ENCODE measurements around the gene HHAT.

The HHAT gene

DNA sequence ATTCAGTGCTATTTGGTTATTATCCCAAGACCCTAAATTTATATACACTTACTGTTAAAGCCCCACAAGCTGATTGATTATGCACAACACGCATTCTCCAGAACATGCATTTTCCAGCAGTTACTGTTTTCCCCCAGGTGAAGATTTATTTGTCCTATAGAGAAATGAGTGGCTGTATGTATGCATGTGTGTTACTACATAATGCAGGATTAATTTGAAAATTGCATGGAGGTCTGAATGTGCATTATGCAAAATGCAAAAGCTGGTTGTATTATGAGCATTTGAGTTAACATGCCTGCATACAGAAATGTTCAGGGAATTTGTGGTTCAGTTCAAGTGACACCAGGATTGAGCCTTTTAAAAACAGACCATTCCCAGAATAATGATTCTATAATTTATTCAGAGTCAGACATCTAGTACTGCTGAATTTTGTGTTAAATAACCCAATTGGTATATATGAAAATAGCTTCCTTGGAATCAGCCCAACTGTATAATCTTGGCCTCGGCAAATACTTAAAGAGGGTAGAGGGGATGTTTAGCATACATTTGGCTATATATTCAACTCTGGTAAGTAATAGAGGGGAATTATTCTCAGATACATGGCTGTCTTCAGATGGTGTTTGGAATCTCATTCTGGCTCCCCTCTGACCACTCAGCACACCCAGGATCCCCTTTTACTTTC, 320.0 kb downstream of the HHAT start:
- no peaks in the 10 kb centered on the region for H3K79me2 ChIP-seq (ENCODE audit: insufficient read depth, low read length)
- H4K20me1 ChIP-seq (ENCODE audit: insufficient read depth, low read length), result no peaks in the 10 kb centered on the region
- H3K4me1 ChIP-seq (ENCODE audit: insufficient read depth, low read length), result peaks cover 14% of the 10 kb centered on the region
- ATAC-seq (ENCODE audit: insufficient read depth, low read depth), result no peak
- H3K9me3 ChIP-seq (ENCODE audit: insufficient read depth, low read length, severe bottlenecking), result peaks cover 1% of the 10 kb centered on the region
- no peak for DNase-seq
- no peak overlapping the region for H3K9ac ChIP-seq (ENCODE audit: low read depth, low read length)
- TF ChIP-seq EZH2 (IDR thresholded peaks at IDR 0.05; ENCODE audit: borderline replicate concordance, low read depth, low read length, severe bottlenecking), result no peak
- TF ChIP-seq, protein P1, sequence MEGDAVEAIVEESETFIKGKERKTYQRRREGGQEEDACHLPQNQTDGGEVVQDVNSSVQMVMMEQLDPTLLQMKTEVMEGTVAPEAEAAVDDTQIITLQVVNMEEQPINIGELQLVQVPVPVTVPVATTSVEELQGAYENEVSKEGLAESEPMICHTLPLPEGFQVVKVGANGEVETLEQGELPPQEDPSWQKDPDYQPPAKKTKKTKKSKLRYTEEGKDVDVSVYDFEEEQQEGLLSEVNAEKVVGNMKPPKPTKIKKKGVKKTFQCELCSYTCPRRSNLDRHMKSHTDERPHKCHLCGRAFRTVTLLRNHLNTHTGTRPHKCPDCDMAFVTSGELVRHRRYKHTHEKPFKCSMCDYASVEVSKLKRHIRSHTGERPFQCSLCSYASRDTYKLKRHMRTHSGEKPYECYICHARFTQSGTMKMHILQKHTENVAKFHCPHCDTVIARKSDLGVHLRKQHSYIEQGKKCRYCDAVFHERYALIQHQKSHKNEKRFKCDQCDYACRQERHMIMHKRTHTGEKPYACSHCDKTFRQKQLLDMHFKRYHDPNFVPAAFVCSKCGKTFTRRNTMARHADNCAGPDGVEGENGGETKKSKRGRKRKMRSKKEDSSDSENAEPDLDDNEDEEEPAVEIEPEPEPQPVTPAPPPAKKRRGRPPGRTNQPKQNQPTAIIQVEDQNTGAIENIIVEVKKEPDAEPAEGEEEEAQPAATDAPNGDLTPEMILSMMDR (IDR thresholded peaks at IDR 0.05; ENCODE audit: borderline replicate concordance, extremely low read depth, low read length, poor library complexity, severe bottlenecking), result no peak
- no peak overlapping the region for H3K27ac ChIP-seq (ENCODE audit: low read length)
- no peak overlapping the region for H2AFZ ChIP-seq (ENCODE audit: low read depth, low read length)
- no peaks in the 10 kb centered on the region for H3K27me3 ChIP-seq (ENCODE audit: insufficient read depth, low read length, poor library complexity)
- no peak overlapping the region for H3K4me2 ChIP-seq (ENCODE audit: insufficient read depth, low read length)
- no peak overlapping the region for H3K4me3 ChIP-seq (ENCODE audit: low read depth in 1 of 2, low read length in 2 of 2)
- H3K36me3 ChIP-seq (ENCODE audit: insufficient read depth, low read length), result no peaks in the 10 kb centered on the region

DNA sequence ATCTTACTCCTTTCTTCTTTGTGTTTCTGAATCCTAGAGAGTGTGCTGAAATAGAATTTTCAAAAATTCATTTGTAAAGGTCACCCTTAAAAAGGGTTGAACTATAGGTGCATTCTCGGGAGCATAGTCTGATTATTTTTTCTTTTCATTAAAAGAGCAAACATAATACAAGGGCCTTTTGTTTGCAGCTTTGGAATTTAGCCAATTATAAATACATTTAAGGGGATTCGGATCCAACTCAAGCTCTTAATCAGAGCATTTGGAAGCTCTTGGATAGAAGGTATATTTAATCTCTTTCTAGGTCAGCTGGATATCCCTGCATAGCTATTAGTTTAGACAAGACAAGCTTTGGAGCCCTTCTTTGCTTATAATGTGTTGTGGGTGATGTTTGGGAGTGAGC, 321.7 kb downstream of the HHAT start:
- Histone ChIP-seq H3K9me3 (ENCODE audit: insufficient read depth, low read length, severe bottlenecking) (peaks cover 4% of the 10 kb centered on the region), H4K20me1 (ENCODE audit: insufficient read depth, low read length) (no peaks in the 10 kb centered on the region), H3K4me2 (ENCODE audit: insufficient read depth, low read length) (no peak overlapping the region), H3K36me3 (ENCODE audit: insufficient read depth, low read length) (no peaks in the 10 kb centered on the region), H3K27ac (ENCODE audit: low read length) (no peak overlapping the region), H2AFZ (ENCODE audit: low read depth, low read length) (no peak overlapping the region), H3K79me2 (ENCODE audit: insufficient read depth, low read length) (no peaks in the 10 kb centered on the region), H3K9ac (ENCODE audit: low read depth, low read length) (no peak overlapping the region), H3K4me1 (ENCODE audit: insufficient read depth, low read length) (peaks cover 14% of the 10 kb centered on the region), H3K4me3 (ENCODE audit: low read depth in 1 of 2, low read length in 2 of 2) (no peak overlapping the region), H3K27me3 (ENCODE audit: insufficient read depth, low read length, poor library complexity) (no peaks in the 10 kb centered on the region)
- no peak for DNase-seq
- no peak for TF ChIP-seq EZH2 (IDR thresholded peaks at IDR 0.05; ENCODE audit: borderline replicate concordance, low read depth, low read length, severe bottlenecking)
- TF ChIP-seq, protein P1 (IDR thresholded peaks at IDR 0.05; ENCODE audit: borderline replicate concordance, extremely low read depth, low read length, poor library complexity, severe bottlenecking), result no peak
- ATAC-seq (ENCODE audit: insufficient read depth, low read depth), result no peak

DNA sequence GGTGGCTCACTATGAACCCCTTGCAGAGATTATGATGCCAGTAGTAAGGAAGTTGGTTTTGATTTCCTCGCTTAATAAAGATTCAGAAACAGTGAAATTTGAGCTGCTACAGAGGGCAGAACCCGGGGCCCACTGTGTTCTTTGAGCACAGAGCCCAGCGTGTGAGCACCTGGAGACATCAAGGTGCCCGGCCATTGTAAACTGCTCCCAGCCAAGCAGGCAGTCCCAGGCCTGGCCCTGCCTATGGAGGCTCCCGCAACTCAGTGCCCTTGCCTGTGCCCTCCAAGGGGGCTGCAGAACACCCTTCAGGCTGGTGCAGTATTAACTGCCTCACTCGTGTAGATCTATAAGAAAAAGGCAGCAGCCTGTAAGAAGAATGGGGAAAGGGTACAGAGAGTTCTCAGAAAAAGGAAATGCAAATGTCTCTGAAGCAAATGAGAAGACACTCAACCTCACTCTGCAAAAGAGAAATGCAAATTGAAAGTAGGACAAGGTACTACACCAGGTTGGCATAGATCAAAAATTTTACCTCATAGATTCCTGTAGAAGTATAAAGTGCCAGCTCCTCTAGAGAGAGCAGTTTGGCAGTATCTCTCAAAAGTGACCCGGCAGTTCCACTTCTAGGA, 323.7 kb downstream of the HHAT start:
- H3K4me1 ChIP-seq (ENCODE audit: insufficient read depth, low read length), result peaks cover 9% of the 10 kb centered on the region
- ATAC-seq (ENCODE audit: insufficient read depth, low read depth) (no peak), DNase-seq (no peak)
- no peaks in the 10 kb centered on the region for H3K36me3 ChIP-seq (ENCODE audit: insufficient read depth, low read length)
- H3K4me2 ChIP-seq (ENCODE audit: insufficient read depth, low read length), result no peak overlapping the region
- TF ChIP-seq EZH2 (IDR thresholded peaks at IDR 0.05; ENCODE audit: borderline replicate concordance, low read depth, low read length, severe bottlenecking), result no peak
- TF ChIP-seq, protein P1 (IDR thresholded peaks at IDR 0.05; ENCODE audit: borderline replicate concordance, extremely low read depth, low read length, poor library complexity, severe bottlenecking), result no peak
- H3K79me2 ChIP-seq (ENCODE audit: insufficient read depth, low read length), result no peaks in the 10 kb centered on the region
- H4K20me1 ChIP-seq (ENCODE audit: insufficient read depth, low read length), result no peaks in the 10 kb centered on the region
- H3K27ac ChIP-seq (ENCODE audit: low read length), result no peak overlapping the region
- no peak overlapping the region for H2AFZ ChIP-seq (ENCODE audit: low read depth, low read length)
- H3K4me3 ChIP-seq (ENCODE audit: low read depth in 1 of 2, low read length in 2 of 2), result no peak overlapping the region
- H3K27me3 ChIP-seq (ENCODE audit: insufficient read depth, low read length, poor library complexity), result no peaks in the 10 kb centered on the region
- no peak overlapping the region for H3K9ac ChIP-seq (ENCODE audit: low read depth, low read length)
- H3K9me3 ChIP-seq (ENCODE audit: insufficient read depth, low read length, severe bottlenecking), result peaks cover 4% of the 10 kb centered on the region
